Pons (tissue), 1 donor: ENCODE results near the gene GABARAP.

ENCODE experiments used
- DNase-seq: peaks from one replicate; pipeline ENCODE4 v3.0.0-alpha.2; 2016; ENCODE audit warnings: low spot score

The GABARAP gene

GRCh38 chr17:7207120-7208001 is 34.9 kb downstream of the GABARAP start:
- DNase-seq: no peak

- DNase-seq: no peak
Measured at GRCh38 chr17:7205561-7205960, 36.7 kb downstream of the GABARAP start.

- DNase-seq: peak; percentile 85
Measured at GRCh38 chr17:7204828-7205461, 37.3 kb downstream of the GABARAP start.

GRCh38 chr17:7204336-7204735 is 37.9 kb downstream of the GABARAP start:
- DNase-seq: no peak

- DNase-seq: no peak
Measured at GRCh38 chr17:7203391-7203790, 38.9 kb downstream of the GABARAP start.

- no peak for DNase-seq
Measured at GRCh38 chr17:7196651-7197401, 45.4 kb downstream of the GABARAP start.

GRCh38 chr17:7195971-7196370 is 46.3 kb downstream of the GABARAP start:
- no peak for DNase-seq

GRCh38 chr17:7192271-7192937 is 49.8 kb downstream of the GABARAP start:
- no peak for DNase-seq

- DNase-seq: no peak
Measured at GRCh38 chr17:7191571-7192270, 50.5 kb downstream of the GABARAP start.

- DNase-seq: no peak
Measured at GRCh38 chr17:7191069-7191468, 51.2 kb downstream of the GABARAP start.

- no peak for DNase-seq
Measured at GRCh38 chr17:7190276-7190917, 51.9 kb downstream of the GABARAP start.
